HEK293 (cell line): Measurements from ENCODE around the gene CNKSR3.

ENCODE experiments used
- BCL6B ChIP-seq: fragments of 450-650 bp; formaldehyde crosslinking; IDR thresholded peaks from 2 replicates; pipeline ENCODE4 v1.5.1; 2017; ENCODE audit warnings: missing biosample characterization, missing genetic modification characterization
- CTCF ChIP-seq: fragments of 450-650 bp; formaldehyde crosslinking; IDR thresholded peaks from 2 replicates; pipeline ENCODE4 v1.5.1; 2016; ENCODE audit warnings: missing biosample characterization, missing genetic modification characterization
- GLI4 ChIP-seq: fragments of 450-650 bp; formaldehyde crosslinking; IDR thresholded peaks from 2 replicates; pipeline ENCODE4 v1.5.1; 2016; ENCODE audit warnings: missing biosample characterization, missing genetic modification characterization
- HOXD13 ChIP-seq: sonication (generic); formaldehyde crosslinking; IDR thresholded peaks from 2 replicates; pipeline ENCODE4 v1.8.0; 2022; ENCODE audit warnings: missing genetic modification reagents, borderline replicate concordance
- KLF1 ChIP-seq: fragments of 450-650 bp; formaldehyde crosslinking; IDR thresholded peaks from 2 replicates; pipeline ENCODE4 v1.5.1; 2016; ENCODE audit warnings: missing biosample characterization, missing genetic modification characterization
- KLF10 ChIP-seq: fragments of 450-650 bp; IDR thresholded peaks from 2 replicates; pipeline ENCODE4 v1.5.1; 2018; ENCODE audit warnings: missing biosample characterization, mild to moderate bottlenecking, missing genetic modification characterization
- KLF9 ChIP-seq: fragments of 450-650 bp; formaldehyde crosslinking; IDR thresholded peaks from 2 replicates; pipeline ENCODE4 v1.5.1; 2016; ENCODE audit warnings: missing biosample characterization, missing genetic modification characterization, low read depth
- MZF1 ChIP-seq: fragments of 450-650 bp; formaldehyde crosslinking; IDR thresholded peaks from 2 replicates; pipeline ENCODE4 v1.5.1; 2017; ENCODE audit warnings: missing biosample characterization, missing genetic modification characterization, borderline replicate concordance
- OSR2 ChIP-seq: fragments of 450-650 bp; formaldehyde crosslinking; IDR thresholded peaks from 2 replicates; pipeline ENCODE4 v1.5.1; 2016; ENCODE audit warnings: missing biosample characterization, missing genetic modification characterization
- PRDM6 ChIP-seq: fragments of 450-650 bp; formaldehyde crosslinking; IDR thresholded peaks from 2 replicates; pipeline ENCODE4 v1.5.1; 2017; ENCODE audit warnings: missing biosample characterization, missing genetic modification characterization
- REPIN1 ChIP-seq: fragments of 450-650 bp; formaldehyde crosslinking; IDR thresholded peaks from 2 replicates; pipeline ENCODE4 v1.5.1; 2017; ENCODE audit warnings: missing biosample characterization, missing genetic modification characterization, low read depth
- ZEB2 ChIP-seq: fragments of 450-650 bp; formaldehyde crosslinking; IDR thresholded peaks from 2 replicates; pipeline ENCODE4 v1.5.1; 2016; ENCODE audit warnings: missing biosample characterization, missing genetic modification characterization
- ZIC2 ChIP-seq: fragments of 450-650 bp; formaldehyde crosslinking; IDR thresholded peaks from 2 replicates; pipeline ENCODE4 v1.5.1; 2016; ENCODE audit warnings: missing biosample characterization, missing genetic modification characterization
- ZNF133 ChIP-seq: fragments of 450-650 bp; formaldehyde crosslinking; IDR thresholded peaks from 2 replicates; pipeline ENCODE4 v1.5.1; 2016; ENCODE audit warnings: missing biosample characterization, missing genetic modification characterization
- ZNF140 ChIP-seq: fragments of 450-650 bp; formaldehyde crosslinking; IDR thresholded peaks from 2 replicates; pipeline ENCODE4 v1.5.1; 2016; ENCODE audit warnings: missing biosample characterization, missing genetic modification characterization
- ZNF184 ChIP-seq: fragments of 450-650 bp; IDR thresholded peaks from 2 replicates; pipeline ENCODE4 v1.5.1; 2018; ENCODE audit warnings: missing biosample characterization, mild to moderate bottlenecking, missing genetic modification characterization
- ZNF23 ChIP-seq: fragments of 450-650 bp; formaldehyde crosslinking; IDR thresholded peaks from 2 replicates; pipeline ENCODE4 v1.5.1; 2016; ENCODE audit warnings: missing biosample characterization, missing genetic modification characterization, borderline replicate concordance
- ZNF239 ChIP-seq: fragments of 450-650 bp; formaldehyde crosslinking; IDR thresholded peaks from 2 replicates; pipeline ENCODE4 v1.5.1; 2016; ENCODE audit warnings: missing biosample characterization, missing genetic modification characterization
- ZNF280C ChIP-seq: fragments of 450-650 bp; formaldehyde crosslinking; IDR thresholded peaks from 2 replicates; pipeline ENCODE4 v1.5.1; 2016; ENCODE audit warnings: missing biosample characterization, missing genetic modification characterization
- ZNF404 ChIP-seq: fragments of 450-650 bp; formaldehyde crosslinking; IDR thresholded peaks from 2 replicates; pipeline ENCODE4 v1.5.1; 2017; ENCODE audit warnings: missing biosample characterization, missing genetic modification characterization
- ZNF521 ChIP-seq: fragments of 450-650 bp; formaldehyde crosslinking; IDR thresholded peaks from 2 replicates; pipeline ENCODE4 v1.5.1; 2017; ENCODE audit warnings: missing biosample characterization, mild to moderate bottlenecking, missing genetic modification characterization
- ZNF530 ChIP-seq: fragments of 450-650 bp; formaldehyde crosslinking; IDR thresholded peaks from 2 replicates; pipeline ENCODE4 v1.5.1; 2016; ENCODE audit warnings: low read depth, missing biosample characterization, missing genetic modification characterization
- ZNF549 ChIP-seq: fragments of 450-650 bp; IDR thresholded peaks from 2 replicates; pipeline ENCODE4 v1.5.1; 2018; ENCODE audit warnings: missing biosample characterization, missing genetic modification characterization, mild to moderate bottlenecking, inconsistent platforms, moderate library complexity
- ZNF610 ChIP-seq: fragments of 450-650 bp; formaldehyde crosslinking; IDR thresholded peaks from 2 replicates; pipeline ENCODE4 v1.5.1; 2016; ENCODE audit warnings: missing biosample characterization, missing genetic modification characterization, borderline replicate concordance
- ZNF639 ChIP-seq: fragments of 450-650 bp; formaldehyde crosslinking; IDR thresholded peaks from 2 replicates; pipeline ENCODE4 v1.5.1; 2016; ENCODE audit warnings: missing biosample characterization, missing genetic modification characterization
- ZNF658 ChIP-seq: fragments of 450-650 bp; formaldehyde crosslinking; IDR thresholded peaks from 2 replicates; pipeline ENCODE4; 2016; ENCODE audit warnings: missing biosample characterization, missing genetic modification characterization
- ZNF660 ChIP-seq: fragments of 450-650 bp; IDR thresholded peaks from 2 replicates; pipeline ENCODE4 v1.5.1; 2018; ENCODE audit warnings: missing biosample characterization, mild to moderate bottlenecking, missing genetic modification characterization
- ZNF670 ChIP-seq: fragments of 450-650 bp; formaldehyde crosslinking; IDR thresholded peaks from 2 replicates; pipeline ENCODE4 v1.5.1; 2016; ENCODE audit warnings: missing biosample characterization, missing genetic modification characterization, low read depth
- ZNF677 ChIP-seq: fragments of 450-650 bp; IDR thresholded peaks from 2 replicates; pipeline ENCODE4 v1.5.0; 2018; ENCODE audit warnings: missing biosample characterization, mild to moderate bottlenecking, missing genetic modification characterization, moderate library complexity
- ZSCAN4 ChIP-seq: fragments of 450-650 bp; formaldehyde crosslinking; IDR thresholded peaks from 2 replicates; pipeline ENCODE4 v1.5.1; 2017; ENCODE audit warnings: missing biosample characterization, missing genetic modification characterization
- ZXDB ChIP-seq: fragments of 450-650 bp; formaldehyde crosslinking; IDR thresholded peaks from 2 replicates; pipeline ENCODE4 v1.5.1; 2016; ENCODE audit warnings: missing biosample characterization, missing genetic modification characterization

Gene CNKSR3

GRCh38 chr6:154458565-154459470 is 51.7 kb downstream of the CNKSR3 start (continued):
- TF ChIP-seq ZNF140, result peak; percentile 46; the same call in 1 of the 2 replicates
- TF ChIP-seq BCL6B (tag by site-specific recombination), result peak; percentile 75
- TF ChIP-seq ZSCAN4 (tag by site-specific recombination), result no peak
- no peak for TF ChIP-seq ZNF521 (tag by site-specific recombination)
- TF ChIP-seq ZNF549, result no peak
- peak; percentile 68 for TF ChIP-seq OSR2 (tag by site-specific recombination)
- no peak for TF ChIP-seq ZNF184 (tag by site-specific recombination)
- no peak for TF ChIP-seq KLF1
- peak; percentile 37 for TF ChIP-seq PRDM6 (tag by site-specific recombination)
- TF ChIP-seq ZXDB (tag by site-specific recombination), result 0 out of 2 replicates have a peak, but pooled peaks have one; percentile 5
- TF ChIP-seq ZNF404 (tag by site-specific recombination), result no peak
- TF ChIP-seq CTCF, result no peak
- TF ChIP-seq KLF9, result no peak
- no peak for TF ChIP-seq MZF1 (tag by site-specific recombination)
- TF ChIP-seq ZNF639 (tag by site-specific recombination), result peak; percentile 38; the same call in 1 of the 2 replicates
- no peak for TF ChIP-seq ZNF677 (tag by site-specific recombination)
- TF ChIP-seq GLI4 (tag by site-specific recombination), result no peak
- no peak for TF ChIP-seq ZEB2 (tag by site-specific recombination)
- no peak for TF ChIP-seq ZNF658 (tag by site-specific recombination)
- TF ChIP-seq KLF10, result no peak
- TF ChIP-seq HOXD13 (CRISPR knock-in tag), result no peak
- no peak for TF ChIP-seq ZNF660
- TF ChIP-seq ZNF530, result no peak
- no peak for TF ChIP-seq ZNF610 (tag by site-specific recombination)
- TF ChIP-seq ZNF23 (tag by site-specific recombination), result no peak
- no peak for TF ChIP-seq ZNF280C
- no peak for TF ChIP-seq REPIN1 (tag by site-specific recombination)
- no peak for TF ChIP-seq ZNF670 (tag by site-specific recombination)
- no peak for TF ChIP-seq ZNF239 (tag by site-specific recombination)
- no peak for TF ChIP-seq ZIC2 (tag by site-specific recombination)
- no peak for TF ChIP-seq ZNF133 (tag by site-specific recombination)
